ENCODE results near the gene EVA1A. TPM values are rescaled to one million over a fixed set of nuclear protein-coding genes. Genes with fewer than 3 reads are reported as not detected.

The EVA1A gene
- total RNA-seq, 2 experiments from 2014 or later, result not detected

Small RNAs within 50 kb of the gene (small RNA-seq; reads per million reads assigned to genes)
- gene RF01233, result not detected

Other genes with a start within 250 kb of the EVA1A start
- gene MRPL19, start 85.8 kb upstream of the EVA1A start, total RNA-seq (2014; rRNA removed; shearing (Covaris generic)), result 41.6 and 42.6 TPM in 2 replicates
- gene MRPL19, start 85.8 kb upstream of the EVA1A start, total RNA-seq (2022), result 42.8 and 52.7 TPM in 2 replicates
- 21.8 and 29.0 TPM in 2 replicates for gene GCFC2, start 150.0 kb upstream of the EVA1A start, total RNA-seq (2014; rRNA removed; shearing (Covaris generic))
- 17.3 and 19.3 TPM in 2 replicates for gene GCFC2, start 150.0 kb upstream of the EVA1A start, total RNA-seq (2022)